ENCODE measurements around the gene TET2. TPM values are rescaled to one million over a fixed set of nuclear protein-coding genes. Genes with fewer than 3 reads are reported as not detected.

The TET2 gene
- total RNA-seq, 3 donors from 2014 or later (not counting 1 experiment from before 2014, with no cell fraction given), result 80.0 to 91.6 (median 82.8) TPM

DNA sequence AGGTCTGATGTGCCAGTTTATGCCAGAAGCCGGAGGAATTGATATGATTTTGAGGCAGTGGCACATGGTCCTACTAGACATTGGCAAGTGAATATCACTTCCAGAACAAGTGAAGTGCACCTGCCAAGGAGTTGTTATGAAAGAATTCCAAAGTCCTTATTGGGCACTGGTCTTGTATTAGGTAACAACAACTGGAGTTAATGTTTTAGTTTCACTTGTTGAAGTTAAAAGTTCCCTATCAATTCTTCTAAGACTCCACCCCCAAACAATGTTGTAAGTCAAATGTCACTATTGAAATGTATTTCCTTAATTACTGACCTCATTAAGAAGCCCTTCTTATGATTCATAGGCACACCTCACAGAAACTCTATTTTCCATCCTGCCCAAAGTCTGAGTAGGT is 3.1 kb downstream of the TET2 start:
- Histone ChIP-seq H3K27me3 (ENCODE audit: control insufficient read depth, insufficient read depth, low read length) (no peaks in the 10 kb centered on the region), H3K36me3 (ENCODE audit: control insufficient read depth, insufficient read depth, low read length) (no peaks in the 10 kb centered on the region), H3K4me1 (ENCODE audit: control insufficient read depth, insufficient read depth, low read length) (peaks cover 10% of the 10 kb centered on the region), H3K27ac (ENCODE audit: low read length) (no peak overlapping the region), H3K9me3 (ENCODE audit: control insufficient read depth, insufficient read depth, low read length) (no peaks in the 10 kb centered on the region), H3K4me3 (ENCODE audit: low read length) (no peak overlapping the region)
- H3K4me1 Mint-ChIP-seq, result peaks cover 72 to 74% of the 10 kb centered on the region in 2 donors
- H3K27ac Mint-ChIP-seq, result peak overlapping the region; percentile 45 to 48
- 96% methylated on average over 1 of the region's 1 CpG for WGBS (ENCODE audit: insufficient coverage)
- ATAC-seq (no peak), DNase-seq (no peak)
- H3K27me3 Mint-ChIP-seq (ENCODE audit: low read depth in 2 of 2), result no peaks in the 10 kb centered on the region
- H3K9me3 Mint-ChIP-seq, result no peaks in the 10 kb centered on the region
- intact Hi-C loops (cut with micrococcal nuclease), result loop anchor here (10.0 kb wide), 3 partner anchors 125 to 1165 kb away; partner anchors contain the start of genes AIMP1 and TBCK
- TF ChIP-seq, protein P1, sequence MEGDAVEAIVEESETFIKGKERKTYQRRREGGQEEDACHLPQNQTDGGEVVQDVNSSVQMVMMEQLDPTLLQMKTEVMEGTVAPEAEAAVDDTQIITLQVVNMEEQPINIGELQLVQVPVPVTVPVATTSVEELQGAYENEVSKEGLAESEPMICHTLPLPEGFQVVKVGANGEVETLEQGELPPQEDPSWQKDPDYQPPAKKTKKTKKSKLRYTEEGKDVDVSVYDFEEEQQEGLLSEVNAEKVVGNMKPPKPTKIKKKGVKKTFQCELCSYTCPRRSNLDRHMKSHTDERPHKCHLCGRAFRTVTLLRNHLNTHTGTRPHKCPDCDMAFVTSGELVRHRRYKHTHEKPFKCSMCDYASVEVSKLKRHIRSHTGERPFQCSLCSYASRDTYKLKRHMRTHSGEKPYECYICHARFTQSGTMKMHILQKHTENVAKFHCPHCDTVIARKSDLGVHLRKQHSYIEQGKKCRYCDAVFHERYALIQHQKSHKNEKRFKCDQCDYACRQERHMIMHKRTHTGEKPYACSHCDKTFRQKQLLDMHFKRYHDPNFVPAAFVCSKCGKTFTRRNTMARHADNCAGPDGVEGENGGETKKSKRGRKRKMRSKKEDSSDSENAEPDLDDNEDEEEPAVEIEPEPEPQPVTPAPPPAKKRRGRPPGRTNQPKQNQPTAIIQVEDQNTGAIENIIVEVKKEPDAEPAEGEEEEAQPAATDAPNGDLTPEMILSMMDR (IDR thresholded peaks at IDR 0.05), result no peak
- peak overlapping the region; percentile 77 for H3K4me3 Mint-ChIP-seq
- no peaks in the 10 kb centered on the region for H3K36me3 Mint-ChIP-seq

GRCh38 chr4:105150503-105150902 is 3.8 kb downstream of the TET2 start:
- ATAC-seq (no peak), DNase-seq (no peak)
- peaks cover 74 to 76% of the 10 kb centered on the region in 2 donors for H3K4me1 Mint-ChIP-seq
- no peaks in the 10 kb centered on the region for H3K36me3 ChIP-seq (ENCODE audit: control insufficient read depth, insufficient read depth, low read length)
- H3K27ac ChIP-seq (ENCODE audit: low read length), result no peak overlapping the region
- H3K4me3 Mint-ChIP-seq, result no peak overlapping the region
- no peaks in the 10 kb centered on the region for H3K9me3 ChIP-seq (ENCODE audit: control insufficient read depth, insufficient read depth, low read length)
- peaks cover 11% of the 10 kb centered on the region for H3K4me1 ChIP-seq (ENCODE audit: control insufficient read depth, insufficient read depth, low read length)
- intact Hi-C loops (cut with micrococcal nuclease), result no loop called here
- H3K27ac Mint-ChIP-seq, result peak overlapping the region; percentile 46 to 52
- no peaks in the 10 kb centered on the region for H3K36me3 Mint-ChIP-seq
- no peaks in the 10 kb centered on the region for H3K27me3 ChIP-seq (ENCODE audit: control insufficient read depth, insufficient read depth, low read length)
- no peak overlapping the region for H3K4me3 ChIP-seq (ENCODE audit: low read length)
- no peaks in the 10 kb centered on the region for H3K27me3 Mint-ChIP-seq (ENCODE audit: low read depth in 2 of 2)
- TF ChIP-seq, protein P1 (IDR thresholded peaks at IDR 0.05), result no peak
- H3K9me3 Mint-ChIP-seq, result no peaks in the 10 kb centered on the region

- Histone ChIP-seq H3K4me1 (ENCODE audit: control insufficient read depth, insufficient read depth, low read length) (peaks cover 7% of the 10 kb centered on the region), H3K27ac (ENCODE audit: low read length) (no peak overlapping the region), H3K27me3 (ENCODE audit: control insufficient read depth, insufficient read depth, low read length) (no peaks in the 10 kb centered on the region), H3K9me3 (ENCODE audit: control insufficient read depth, insufficient read depth, low read length) (no peaks in the 10 kb centered on the region), H3K4me3 (ENCODE audit: low read length) (no peak overlapping the region), H3K36me3 (ENCODE audit: control insufficient read depth, insufficient read depth, low read length) (no peaks in the 10 kb centered on the region)
- Mint-ChIP-seq H3K4me1 (peaks cover 67 to 71% of the 10 kb centered on the region in 2 donors), H3K4me3 (no peak overlapping the region), H3K27ac (no peak overlapping the region), H3K27me3 (ENCODE audit: low read depth in 2 of 2) (no peaks in the 10 kb centered on the region), H3K36me3 (no peaks in the 10 kb centered on the region), H3K9me3 (no peaks in the 10 kb centered on the region)
- WGBS (ENCODE audit: insufficient coverage), result 90% methylated on average over 1 of the region's 1 CpG
- intact Hi-C loops (cut with micrococcal nuclease), result no loop called here
- ATAC-seq, result no peak
- TF ChIP-seq, protein P1 (IDR thresholded peaks at IDR 0.05), result no peak
- no peak for DNase-seq
These were observed 7.1 kb downstream of the TET2 start for GRCh38 chr4:105153749-105154148.

DNA sequence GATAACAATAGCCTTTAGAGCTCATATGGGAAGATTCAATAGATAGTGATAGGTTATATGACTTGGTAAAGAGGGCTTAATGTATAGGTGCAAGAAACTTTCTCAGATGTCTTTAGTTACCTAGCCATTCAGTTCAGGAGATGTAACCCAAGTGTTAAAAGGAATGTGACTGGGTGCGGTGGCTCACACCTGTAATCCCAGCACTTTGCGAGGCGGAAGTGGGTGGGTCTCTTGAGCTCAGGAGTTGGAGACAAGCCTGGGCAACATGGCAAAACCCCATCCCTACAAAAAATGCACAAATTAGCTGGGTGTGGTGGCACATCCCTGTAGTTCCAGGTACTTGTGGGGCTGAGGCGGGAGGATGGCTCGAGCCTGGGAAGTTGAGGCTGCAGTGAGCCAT is 7.9 kb downstream of the TET2 start:
- DNase-seq, result no peak
- peaks cover 7% of the 10 kb centered on the region for H3K4me1 ChIP-seq (ENCODE audit: control insufficient read depth, insufficient read depth, low read length)
- no peak for ATAC-seq
- TF ChIP-seq, protein P1 (IDR thresholded peaks at IDR 0.05), result no peak
- no peak overlapping the region for H3K27ac ChIP-seq (ENCODE audit: low read length)
- H3K36me3 ChIP-seq (ENCODE audit: control insufficient read depth, insufficient read depth, low read length), result no peaks in the 10 kb centered on the region
- Mint-ChIP-seq H3K27ac (peak overlapping the region in 1 of 2 donors; percentile 34), H3K9me3 (no peaks in the 10 kb centered on the region), H3K27me3 (ENCODE audit: low read depth in 2 of 2) (no peaks in the 10 kb centered on the region), H3K36me3 (no peaks in the 10 kb centered on the region), H3K4me1 (peaks cover 63 to 66% of the 10 kb centered on the region in 2 donors), H3K4me3 (no peak overlapping the region)
- WGBS (ENCODE audit: insufficient coverage), result 93% methylated on average over 3 of the region's 5 CpGs
- intact Hi-C loops (cut with micrococcal nuclease), result no loop called here
- H3K9me3 ChIP-seq (ENCODE audit: control insufficient read depth, insufficient read depth, low read length), result no peaks in the 10 kb centered on the region
- H3K4me3 ChIP-seq (ENCODE audit: low read length), result no peak overlapping the region
- H3K27me3 ChIP-seq (ENCODE audit: control insufficient read depth, insufficient read depth, low read length), result no peaks in the 10 kb centered on the region
